Tibial nerve (tissue), 4 donors: ENCODE measurements around the gene NRXN3. TPM values are rescaled to one million over a fixed set of nuclear protein-coding genes. Genes with fewer than 3 reads are reported as not detected.
A peak's percentile ranks its signal among the peaks of the same experiment; 100 is the strongest.

Source experiments
- DNase-seq, 2 donors: peaks; one replicate each; pipeline ENCODE4 v3.0.0-alpha.2; 2019; ENCODE audit warnings: low spot score in 2 of 2
- H3K27ac ChIP-seq, 4 donors: fragments of 200-600 bp; sonication (generic) in 3 of 4; one replicate each; pipeline ENCODE4 v1.5.1; 2017 to 2019; ENCODE audit warnings: mild to moderate bottlenecking in 1 of 4
- H3K27me3 ChIP-seq, 2 donors: fragments of 200-600 bp; sonication (generic) in 1 of 2; one replicate each; pipeline versions ENCODE4 v1.5.1 to v1.6.0; 2017 to 2019
- H3K36me3 ChIP-seq, 3 donors: fragments of 200-600 bp; sonication (generic); one replicate each; pipeline ENCODE4 v1.5.1; 2018 to 2019
- H3K4me1 ChIP-seq, 4 donors: fragments of 200-600 bp; sonication (generic) in 3 of 4; one replicate each; pipeline ENCODE4 v1.5.1; 2017 to 2019
- H3K4me3 ChIP-seq, 4 donors: fragments of 200-600 bp; sonication (generic) in 3 of 4; one replicate each; pipeline ENCODE4 v1.5.1; 2017 to 2019; ENCODE audit warnings: mild to moderate bottlenecking in 1 of 4, moderate library complexity in 1 of 4
- H3K9me3 ChIP-seq, 4 donors: fragments of 200-600 bp; sonication (generic) in 3 of 4; one replicate each; pipeline ENCODE4 v1.5.1; 2017 to 2019
- EP300 ChIP-seq, 2 donors: sonication (generic); formaldehyde crosslinking; IDR thresholded peaks; one replicate each; pipeline ENCODE4 v1.6.1; 2017; ENCODE audit warnings: antibody characterized with exemption in 2 of 2, mild to moderate bottlenecking in 1 of 2
- POLR2A ChIP-seq, 2 donors: fragments of 450-650 bp; IDR thresholded peaks; one replicate each; pipeline ENCODE4 v1.6.1; 2017; ENCODE audit warnings: antibody characterized with exemption in 2 of 2, mild to moderate bottlenecking in 2 of 2, moderate library complexity in 2 of 2
- WGBS, 2 donors: methylation state at CpG; one replicate each; pipeline ENCODE4 v1.1.5; 2018; 5-methylcytosine and 5-hydroxymethylcytosine counted together
- total RNA-seq, 4 donors: library from RNA; depleted of rRNA; stranded (reverse); fragments of >200 nt; gene quantifications; one replicate each; pipeline ENCODE4 v1.1.0, GENCODE V29; 2016
- TF ChIP-seq, protein P1 (sequence below), 5 experiments: fragments of 200-600 bp in 3 of 5; fragments of 450-650 bp in 2 of 5; sonication (generic) in 3 of 5; IDR thresholded peaks; one replicate each; pipeline ENCODE4 v1.5.1; 2016 to 2019; ENCODE audit warnings: antibody characterized with exemption in 5 of 5, mild to moderate bottlenecking in 3 of 5, moderate library complexity in 2 of 5

NRXN3 gene
- total RNA-seq, 4 donors from 2014 or later: 16.7 to 52.2 (median 19.7) TPM

- Histone ChIP-seq H3K27me3 (no peaks in the 10 kb centered on the region), H3K36me3 (no peaks in the 10 kb centered on the region), H3K4me1 (no peaks in the 10 kb centered on the region), H3K4me3 (no peak overlapping the region), H3K9me3 (peaks cover 0 to 3% (median 0%) of the 10 kb centered on the region in 4 donors), H3K27ac (no peak overlapping the region)
- TF ChIP-seq, protein P1, sequence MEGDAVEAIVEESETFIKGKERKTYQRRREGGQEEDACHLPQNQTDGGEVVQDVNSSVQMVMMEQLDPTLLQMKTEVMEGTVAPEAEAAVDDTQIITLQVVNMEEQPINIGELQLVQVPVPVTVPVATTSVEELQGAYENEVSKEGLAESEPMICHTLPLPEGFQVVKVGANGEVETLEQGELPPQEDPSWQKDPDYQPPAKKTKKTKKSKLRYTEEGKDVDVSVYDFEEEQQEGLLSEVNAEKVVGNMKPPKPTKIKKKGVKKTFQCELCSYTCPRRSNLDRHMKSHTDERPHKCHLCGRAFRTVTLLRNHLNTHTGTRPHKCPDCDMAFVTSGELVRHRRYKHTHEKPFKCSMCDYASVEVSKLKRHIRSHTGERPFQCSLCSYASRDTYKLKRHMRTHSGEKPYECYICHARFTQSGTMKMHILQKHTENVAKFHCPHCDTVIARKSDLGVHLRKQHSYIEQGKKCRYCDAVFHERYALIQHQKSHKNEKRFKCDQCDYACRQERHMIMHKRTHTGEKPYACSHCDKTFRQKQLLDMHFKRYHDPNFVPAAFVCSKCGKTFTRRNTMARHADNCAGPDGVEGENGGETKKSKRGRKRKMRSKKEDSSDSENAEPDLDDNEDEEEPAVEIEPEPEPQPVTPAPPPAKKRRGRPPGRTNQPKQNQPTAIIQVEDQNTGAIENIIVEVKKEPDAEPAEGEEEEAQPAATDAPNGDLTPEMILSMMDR (IDR thresholded peaks at IDR 0.05): no peak
- TF ChIP-seq EP300 (IDR thresholded peaks at IDR 0.05) (no peak), POLR2A (IDR thresholded peaks at IDR 0.05) (no peak)
- no peak for DNase-seq
- WGBS, 2 donors: 80 to 83% methylated on average over 5 of the region's 5 CpGs
Observed at GRCh38 chr14:79791055-79791732, 1621.0 kb downstream of the NRXN3 start.

GRCh38 chr14:79802093-79802492 lies 1631.9 kb downstream of the NRXN3 start:
- H3K4me1 ChIP-seq: no peaks in the 10 kb centered on the region
- H3K27ac ChIP-seq: no peak overlapping the region
- no peak overlapping the region for H3K4me3 ChIP-seq
- TF ChIP-seq, protein P1 (IDR thresholded peaks at IDR 0.05): no peak
- TF ChIP-seq EP300 (IDR thresholded peaks at IDR 0.05) (no peak), POLR2A (IDR thresholded peaks at IDR 0.05) (no peak)
- DNase-seq: no peak
- H3K9me3 ChIP-seq: no peaks in the 10 kb centered on the region
- H3K27me3 ChIP-seq: no peaks in the 10 kb centered on the region
- WGBS, 2 donors: 59 to 66% methylated on average over 1 of the region's 1 CpG
- no peaks in the 10 kb centered on the region for H3K36me3 ChIP-seq

DNA sequence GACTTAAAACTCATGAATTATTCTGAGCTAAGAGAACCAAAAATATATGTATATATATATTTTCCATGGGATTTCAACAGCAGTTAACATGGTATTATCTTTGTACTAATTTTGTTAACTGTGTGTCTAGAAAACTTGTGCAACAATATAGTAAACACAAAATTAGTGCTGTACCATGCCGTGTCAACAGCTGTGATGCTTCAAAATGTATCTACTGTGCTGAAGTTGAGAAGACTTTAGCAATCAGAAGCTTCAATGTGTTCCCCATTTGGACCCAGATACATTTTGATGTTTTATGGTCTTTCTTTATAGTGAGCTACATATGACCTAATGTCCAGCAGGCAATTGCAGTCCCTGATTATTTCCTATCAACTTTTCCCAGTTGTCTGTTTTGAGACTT lies 1635.5 kb downstream of the NRXN3 start:
- WGBS, 2 donors: 77 to 90% methylated on average over 1 of the region's 1 CpG
- TF ChIP-seq POLR2A (IDR thresholded peaks at IDR 0.05) (no peak), EP300 (IDR thresholded peaks at IDR 0.05) (no peak)
- TF ChIP-seq, protein P1 (IDR thresholded peaks at IDR 0.05): no peak
- Histone ChIP-seq H3K4me1 (no peaks in the 10 kb centered on the region), H3K4me3 (no peak overlapping the region), H3K27me3 (no peaks in the 10 kb centered on the region), H3K36me3 (no peaks in the 10 kb centered on the region), H3K9me3 (no peaks in the 10 kb centered on the region), H3K27ac (no peak overlapping the region)
- DNase-seq: no peak

GRCh38 chr14:79809849-79810612 lies 1639.9 kb downstream of the NRXN3 start:
- 70 to 71% methylated on average over 3 of the region's 3 CpGs for WGBS, 2 donors
- TF ChIP-seq POLR2A (IDR thresholded peaks at IDR 0.05) (no peak), EP300 (IDR thresholded peaks at IDR 0.05) (no peak)
- TF ChIP-seq, protein P1 (IDR thresholded peaks at IDR 0.05): peak in 1 of 5 experiments; percentile 6
- Histone ChIP-seq H3K9me3 (no peaks in the 10 kb centered on the region), H3K27ac (no peak overlapping the region), H3K4me1 (no peaks in the 10 kb centered on the region), H3K36me3 (no peaks in the 10 kb centered on the region), H3K27me3 (no peaks in the 10 kb centered on the region), H3K4me3 (no peak overlapping the region)
- DNase-seq: no peak
